H1 (cell line): ENCODE data around the gene TTF1. TPM values are rescaled to one million over a fixed set of nuclear protein-coding genes. Genes with fewer than 3 reads are reported as not detected.

Source experiments
- CTCF ChIA-PET: fragments of 300-600 bp; sonication (Branson Sonifier 250); formaldehyde crosslinking; loops from one replicate; lab custom pipeline; 2021; ENCODE audit not compliant: partially characterized antibody; lab: Charles Lee
- POLR2A ChIA-PET: fragments of 300-600 bp; sonication (Branson Sonifier 250); formaldehyde crosslinking; loops from one replicate; lab custom pipeline; 2021; ENCODE audit warnings: inconsistent platforms; ENCODE audit not compliant: partially characterized antibody; lab: Charles Lee
- DNase-seq, 2 experiments: peaks; one replicate each; pipeline versions ENCODE4 v3.0.0 to v3.0.0-alpha.2; 2010 to 2022; ENCODE audit warnings: low spot score in 2 of 2, low read depth in 1 of 2, mixed read lengths in 1 of 2
- FAIRE-seq: peaks from 2 replicates; lab custom pipeline; 2011; peaks lifted over from hg19 to GRCh38; lab: Jason Lieb, UNC
- H2AFZ ChIP-seq: 2 replicates; pipeline ENCODE4 v1.8.1; 2012; ENCODE audit warnings: low read length, inconsistent platforms
- H2AK5ac ChIP-seq: 2 replicates; pipeline ENCODE4 v1.6.1; 2013; ENCODE audit warnings: low read depth, low read length
- H2BK120ac ChIP-seq: replicated peaks from 2 replicates; pipeline ENCODE3; 2013; ENCODE audit warnings: low read depth, low read length, inconsistent platforms
- H2BK12ac ChIP-seq: 2 replicates; pipeline ENCODE4 v1.6.1; 2013; ENCODE audit warnings: low read depth, low read length
- H2BK15ac ChIP-seq: 2 replicates; pipeline ENCODE4 v1.6.1; 2013; ENCODE audit warnings: low read length
- H2BK20ac ChIP-seq: 2 replicates; pipeline ENCODE4 v1.6.1; 2013; ENCODE audit warnings: low read length
- H2BK5ac ChIP-seq: 2 replicates; pipeline ENCODE4 v1.6.1; 2013; ENCODE audit warnings: low read depth, low read length
- H3K14ac ChIP-seq: 2 replicates; pipeline ENCODE4 v1.6.1; 2013; ENCODE audit warnings: inconsistent platforms; ENCODE audit not compliant: insufficient read length
- H3K18ac ChIP-seq: 2 replicates; pipeline ENCODE4 v1.6.1; 2013; ENCODE audit warnings: low read length; ENCODE audit errors: extremely low read depth
- H3K23ac ChIP-seq: 2 replicates; pipeline ENCODE4 v1.6.1; 2013; ENCODE audit warnings: inconsistent platforms; ENCODE audit not compliant: insufficient read length
- H3K23me2 ChIP-seq: 2 replicates; pipeline ENCODE4 v1.6.1; 2013; ENCODE audit warnings: low read depth, low read length
- H3K27ac ChIP-seq: 2 replicates; pipeline ENCODE4 v1.6.1; 2011; ENCODE audit warnings: low read depth, low read length, inconsistent platforms
- H3K27me3 ChIP-seq, 4 experiments: replicated peaks in 1 of 4; 1 replicate in 1 of 4; 2 replicates in 3 of 4; pipeline versions ENCODE4 v1.6.1 to v1.8.1; 2011 to 2013; ENCODE audit warnings: low read length in 3 of 4, mild to moderate bottlenecking in 3 of 4, inconsistent platforms in 2 of 4, mixed read lengths in 2 of 4, moderate library complexity in 1 of 4; ENCODE audit not compliant: control insufficient read depth in 3 of 4, insufficient read depth in 3 of 4; ENCODE audit errors: extremely low read depth in 1 of 4
- H3K36me3 ChIP-seq, 4 experiments: 2 replicates each; pipeline versions ENCODE4 v1.6.1 to v1.8.1; 2011 to 2013; ENCODE audit warnings: mild to moderate bottlenecking in 4 of 4, low read length in 3 of 4, moderate library complexity in 2 of 4, control low read depth in 1 of 4, inconsistent platforms in 1 of 4; ENCODE audit not compliant: insufficient read depth in 4 of 4, control insufficient read depth in 2 of 4
- H3K4ac ChIP-seq: replicated peaks from 2 replicates; pipeline ENCODE3; 2013; ENCODE audit warnings: low read length, low read depth, mixed read lengths, inconsistent platforms; ENCODE audit not compliant: insufficient read length
- H3K4me1 ChIP-seq, 4 experiments: replicated peaks in 1 of 4; 1 replicate in 1 of 4; 2 replicates in 3 of 4; pipeline versions ENCODE4 v1.6.1 to v1.8.1; 2011 to 2013; ENCODE audit warnings: low read length in 3 of 4, inconsistent platforms in 2 of 4, mixed read lengths in 1 of 4; ENCODE audit not compliant: insufficient read depth in 4 of 4, control insufficient read depth in 3 of 4
- H3K4me2 ChIP-seq, 2 experiments: 2 replicates each; pipeline versions ENCODE4 v1.6.1 to v1.8.1; 2011 to 2013; ENCODE audit warnings: low read depth in 2 of 2, low read length in 2 of 2, control low read depth in 1 of 2, inconsistent platforms in 1 of 2, mild to moderate bottlenecking in 1 of 2; ENCODE audit not compliant: insufficient read depth in 1 of 2
- H3K4me3 ChIP-seq, 4 experiments: fragments of 200-600, 300-600 bp in 1 of 4; sonication (generic), shearing (Covaris generic), sonication (Bioruptor Twin) in 1 of 4; 2 replicates each; pipeline versions ENCODE4 v1.5.1 to v1.8.1; 2011 to 2016; ENCODE audit warnings: low read length in 4 of 4, low read depth in 3 of 4, control low read depth in 2 of 4, inconsistent platforms in 2 of 4, mild to moderate bottlenecking in 2 of 4, mixed read lengths in 1 of 4, moderate library complexity in 1 of 4; ENCODE audit not compliant: insufficient read depth in 2 of 4; ENCODE audit errors: extremely low read depth in 1 of 4
- H3K56ac ChIP-seq: replicated peaks from 2 replicates; pipeline ENCODE3; 2013; ENCODE audit warnings: low read depth, mild to moderate bottlenecking, mixed read lengths, low read length, inconsistent platforms; ENCODE audit not compliant: insufficient read length
- H3K79me1 ChIP-seq: 2 replicates; pipeline ENCODE4 v1.6.1; 2013; ENCODE audit warnings: low read depth, low read length, control low read depth
- H3K79me2 ChIP-seq, 2 experiments: 2 replicates each; pipeline versions ENCODE4 v1.6.1 to v1.8.1; 2012 to 2013; ENCODE audit warnings: low read length in 2 of 2, mild to moderate bottlenecking in 2 of 2, inconsistent platforms in 1 of 2; ENCODE audit not compliant: insufficient read depth in 2 of 2, control insufficient read depth in 1 of 2
- H3K9ac ChIP-seq, 4 experiments: replicated peaks in 1 of 4; 1 replicate in 1 of 4; 2 replicates in 3 of 4; pipeline versions ENCODE4 v1.6.1 to v1.8.1; 2011 to 2013; ENCODE audit warnings: low read depth in 3 of 4, low read length in 3 of 4, control low read depth in 2 of 4, mild to moderate bottlenecking in 2 of 4, moderate library complexity in 2 of 4, inconsistent platforms in 1 of 4; ENCODE audit errors: extremely low read depth in 1 of 4
- H3K9me3 ChIP-seq, 2 experiments: 2 replicates each; pipeline versions ENCODE4 v1.6.1 to v1.8.1; 2012 to 2013; ENCODE audit warnings: mild to moderate bottlenecking in 2 of 2, moderate library complexity in 2 of 2, control low read depth in 1 of 2, inconsistent platforms in 1 of 2, low read depth in 1 of 2, low read length in 1 of 2, mixed read lengths in 1 of 2; ENCODE audit not compliant: insufficient read depth in 2 of 2
- H4K20me1 ChIP-seq, 2 experiments: replicated peaks in 1 of 2; 2 replicates each; pipeline versions ENCODE3 to v1.8.1; 2011 to 2013; ENCODE audit warnings: inconsistent platforms in 2 of 2, low read length in 2 of 2, mild to moderate bottlenecking in 1 of 2; ENCODE audit not compliant: insufficient read depth in 2 of 2, control insufficient read depth in 1 of 2
- H4K5ac ChIP-seq: 2 replicates; pipeline ENCODE4 v1.6.1; 2013; ENCODE audit warnings: low read length, low read depth, mixed read lengths, inconsistent platforms; ENCODE audit not compliant: insufficient read length
- H4K8ac ChIP-seq: 2 replicates; pipeline ENCODE4 v1.8.0; 2013; ENCODE audit warnings: mild to moderate bottlenecking, moderate library complexity, low read length, inconsistent platforms; ENCODE audit not compliant: insufficient read depth; ENCODE audit errors: extremely low read depth
- H4K91ac ChIP-seq: replicated peaks from 2 replicates; pipeline ENCODE3; 2013; ENCODE audit warnings: low read length, mixed read lengths, inconsistent platforms; ENCODE audit not compliant: insufficient read length
- ATF2 ChIP-seq: IDR thresholded peaks from 2 replicates; pipeline ENCODE4 v1.6.1; 2012; ENCODE audit warnings: low read length, inconsistent platforms
- BACH1 ChIP-seq: IDR thresholded peaks from 2 replicates; pipeline ENCODE4 v1.6.1; 2012; ENCODE audit warnings: low read length, improper control_type of control experiment
- EP300 ChIP-seq, 2 experiments: IDR thresholded peaks; 1 replicate in 1 of 2; 2 replicates in 1 of 2; pipeline ENCODE4 v1.6.1; 2011 to 2012; ENCODE audit warnings: low read depth in 2 of 2, low read length in 2 of 2, mild to moderate bottlenecking in 2 of 2, borderline replicate concordance in 1 of 2, inconsistent platforms in 1 of 2, moderate library complexity in 1 of 2
- KDM1A ChIP-seq: fragments of 200-600, 300-600 bp; sonication (generic); IDR thresholded peaks from 2 replicates; pipeline ENCODE4 v1.7.1; 2016; ENCODE audit warnings: mild to moderate bottlenecking, low read length, borderline replicate concordance
- SAP30 ChIP-seq: fragments of 300-600 bp; sonication (generic); IDR thresholded peaks from 2 replicates; pipeline ENCODE4 v1.7.1; 2012; ENCODE audit warnings: low read length, moderate library complexity, mild to moderate bottlenecking, inconsistent platforms; ENCODE audit not compliant: insufficient read depth, insufficient replicate concordance
- SP4 ChIP-seq: IDR thresholded peaks from 2 replicates; pipeline ENCODE4 v1.6.1; 2012; ENCODE audit warnings: low read length, inconsistent platforms
- SUZ12 ChIP-seq: fragments of 200-600 bp; sonication (generic); IDR thresholded peaks from 2 replicates; pipeline ENCODE4 v1.6.1; 2012; ENCODE audit warnings: mild to moderate bottlenecking, inconsistent platforms, low read length, moderate library complexity, mixed read lengths
- WGBS, 2 experiments: shearing (Covaris generic) in 1 of 2; methylation state at CpG; one replicate each; pipeline versions ENCODE4 v1.1.6 to v1.1.7; 2013 to 2015; ENCODE audit warnings: low lambda C conversion rate in 2 of 2, mixed read lengths in 2 of 2, inconsistent platforms in 1 of 2, low coverage in 1 of 2, missing lambda C conversion rate in 1 of 2; ENCODE audit not compliant: insufficient replicate concordance in 2 of 2, insufficient coverage in 1 of 2, insufficient read length in 1 of 2; ENCODE audit errors: extremely low coverage in 1 of 2, missing lambda C conversion rate in 1 of 2; 5-methylcytosine and 5-hydroxymethylcytosine counted together
- polyA plus RNA-seq, 7 experiments: library from polyadenylated mRNA; depleted of rRNA in 3 of 7; stranded (reverse) in 5 of 7; unstranded in 2 of 7; fragments of >200 nt in 5 of 7; fragments of 200-250 nt in 2 of 7; gene quantifications; 1 replicate in 5 of 7; 2 replicates in 1 of 7; 4 replicates in 1 of 7; pipeline versions ENCODE4 v1.2.1 to v1.2.3, GENCODE V29; 2011 to 2013; ENCODE audit warnings: missing spikeins in 2 of 7, mixed read lengths in 2 of 7
- total RNA-seq: library from RNA; stranded (reverse); fragmentation: NEBNext Ultra II Directional; extraction: Animal tissue kit (Norgen Biotek cat#: 25700); gene quantifications from 2 replicates; pipeline ENCODE4 v1.2.1, GENCODE V29; 2021

Gene TTF1
- total and polyA plus RNA-seq, 2 of the 8 experiments (the other 6 are each of a cell fraction or from before 2014, with no cell fraction given) = 7.8 to 22.2 TPM

GRCh38 chr9:132410642-132411041 lies 4.0 kb upstream of the TTF1 start:
- peaks cover 6 to 14% (median 7%) of the 10 kb centered on the region in 4 experiments; a peak in 6 of 7 replicates for H3K4me1 ChIP-seq
- H2BK20ac ChIP-seq = no peak overlapping the region
- FAIRE-seq = no peak
- peaks cover 1 to 20% (median 13%) of the 10 kb centered on the region in 4 experiments; a peak in 6 of 7 replicates for H3K27me3 ChIP-seq
- H3K23ac ChIP-seq = no peak overlapping the region
- peaks cover 0 to 6% of the 10 kb centered on the region in 2 experiments; a peak in 2 of 4 replicates for H3K79me2 ChIP-seq
- no peak overlapping the region for H3K27ac ChIP-seq
- no peaks in the 10 kb centered on the region for H3K36me3 ChIP-seq
- H2AK5ac ChIP-seq = no peak overlapping the region
- DNase-seq = no peak
- no peak overlapping the region for H3K18ac ChIP-seq
- H3K9me3 ChIP-seq = no peaks in the 10 kb centered on the region; a peak in 1 of 4 replicates
- no peak overlapping the region for H3K9ac ChIP-seq
- H3K79me1 ChIP-seq = peaks cover 2% of the 10 kb centered on the region; the same call in 1 of the 2 replicates
- H2BK120ac ChIP-seq = no peak overlapping the region
- H2AFZ ChIP-seq = no peak overlapping the region
- CTCF ChIA-PET = interaction anchor here (1.1 to 1.6 kb wide), 4 partner anchors 29 to 150 kb away, joined by 3 to 4 read pairs (median 4); no protein-coding TSS in a partner anchor
- no peak overlapping the region for H3K56ac ChIP-seq
- WGBS, 2 experiments = 10% methylated on average over 19 of the region's 19 CpGs; no CpG with 5 or more reads in 1 of the 2 experiments
- H3K4me3 ChIP-seq = peak overlapping the region; percentile 45 to 65 (median 56)
- no peak overlapping the region for H4K91ac ChIP-seq
- H3K14ac ChIP-seq = no peak overlapping the region
- no peak overlapping the region for H4K8ac ChIP-seq
- H3K4me2 ChIP-seq = peak overlapping the region; percentile 41 to 88
- H2BK5ac ChIP-seq = no peak overlapping the region
- H3K4ac ChIP-seq = no peak overlapping the region
- peaks cover 0 to 3% of the 10 kb centered on the region in 2 experiments for H4K20me1 ChIP-seq
- no peak overlapping the region for H4K5ac ChIP-seq
- no peak overlapping the region for H2BK15ac ChIP-seq
- TF ChIP-seq SUZ12 = peak; percentile 7; the same call in 1 of the 2 replicates
- TF ChIP-seq SP4 = 0 out of 2 replicates have a peak, but pooled peaks have one; percentile 26
- peak; percentile 37 for TF ChIP-seq SAP30
- TF ChIP-seq EP300 (IDR thresholded peaks at IDR 0.05; ENCODE audit: borderline replicate concordance in 1 of 2, low read depth in 2 of 2, low read length in 2 of 2) = no peak
- TF ChIP-seq BACH1 = no peak
- 0 out of 2 replicates have a peak, but pooled peaks have one; percentile 23 for TF ChIP-seq ATF2
- TF ChIP-seq KDM1A = no peak
- POLR2A ChIA-PET = interaction anchor here (0.7 kb wide), 1 partner anchor 176 kb away, joined by 3 read pairs; no protein-coding TSS in a partner anchor
- peaks cover 15% of the 10 kb centered on the region; the same call in 1 of the 2 replicates for H3K23me2 ChIP-seq
- H2BK12ac ChIP-seq = no peak overlapping the region
